GM12873 (cell line): Measurements from ENCODE around the gene TFDP2.

Source experiments
- TF ChIP-seq, protein P1 (sequence below): IDR thresholded peaks from 2 replicates; pipeline ENCODE4 v1.5.1; 2012; ENCODE audit warnings: low read depth, mild to moderate bottlenecking, moderate library complexity, low read length, control low read depth; ENCODE audit not compliant: insufficient read depth; ENCODE audit errors: missing control alignments

TFDP2 gene

DNA sequence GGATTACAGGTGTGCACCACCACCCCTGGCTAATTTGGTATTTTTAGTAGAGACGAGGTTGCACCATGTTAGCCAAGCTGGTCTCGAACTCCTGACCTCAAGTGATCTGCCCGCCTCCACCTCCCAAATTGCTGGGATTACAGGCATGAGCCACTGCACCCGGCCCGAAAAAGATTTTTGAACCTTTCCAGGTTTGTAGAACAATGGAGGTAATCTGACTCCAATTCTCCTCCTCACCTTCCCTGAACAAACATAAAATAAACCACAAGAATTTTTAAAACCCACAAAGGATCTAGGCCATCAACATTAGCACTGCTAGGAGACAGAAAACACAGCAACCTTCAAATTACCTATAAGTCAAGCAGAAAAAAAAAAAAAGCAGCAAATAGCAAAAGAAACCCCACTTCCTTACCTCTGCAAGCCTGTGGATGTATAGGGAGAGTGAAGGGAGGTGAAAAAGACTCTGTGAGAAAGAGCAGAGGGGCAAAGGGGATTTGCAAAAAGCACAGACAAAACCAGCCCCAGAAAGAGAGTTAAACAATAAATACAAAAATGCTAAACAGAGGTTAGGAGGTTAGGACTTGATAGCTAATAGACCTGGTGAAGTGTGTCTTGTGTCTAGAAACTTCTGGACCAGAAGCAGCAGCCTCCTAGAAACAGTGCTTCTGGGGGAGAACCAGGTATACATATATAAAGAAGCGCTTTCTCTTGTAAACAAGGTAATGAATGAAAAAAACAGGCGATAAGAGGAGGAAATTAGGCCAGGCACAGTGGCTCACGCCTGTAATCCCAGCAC lies 32.1 kb downstream of the TFDP2 start:
- TF ChIP-seq, protein P1, sequence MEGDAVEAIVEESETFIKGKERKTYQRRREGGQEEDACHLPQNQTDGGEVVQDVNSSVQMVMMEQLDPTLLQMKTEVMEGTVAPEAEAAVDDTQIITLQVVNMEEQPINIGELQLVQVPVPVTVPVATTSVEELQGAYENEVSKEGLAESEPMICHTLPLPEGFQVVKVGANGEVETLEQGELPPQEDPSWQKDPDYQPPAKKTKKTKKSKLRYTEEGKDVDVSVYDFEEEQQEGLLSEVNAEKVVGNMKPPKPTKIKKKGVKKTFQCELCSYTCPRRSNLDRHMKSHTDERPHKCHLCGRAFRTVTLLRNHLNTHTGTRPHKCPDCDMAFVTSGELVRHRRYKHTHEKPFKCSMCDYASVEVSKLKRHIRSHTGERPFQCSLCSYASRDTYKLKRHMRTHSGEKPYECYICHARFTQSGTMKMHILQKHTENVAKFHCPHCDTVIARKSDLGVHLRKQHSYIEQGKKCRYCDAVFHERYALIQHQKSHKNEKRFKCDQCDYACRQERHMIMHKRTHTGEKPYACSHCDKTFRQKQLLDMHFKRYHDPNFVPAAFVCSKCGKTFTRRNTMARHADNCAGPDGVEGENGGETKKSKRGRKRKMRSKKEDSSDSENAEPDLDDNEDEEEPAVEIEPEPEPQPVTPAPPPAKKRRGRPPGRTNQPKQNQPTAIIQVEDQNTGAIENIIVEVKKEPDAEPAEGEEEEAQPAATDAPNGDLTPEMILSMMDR, result no peak

DNA sequence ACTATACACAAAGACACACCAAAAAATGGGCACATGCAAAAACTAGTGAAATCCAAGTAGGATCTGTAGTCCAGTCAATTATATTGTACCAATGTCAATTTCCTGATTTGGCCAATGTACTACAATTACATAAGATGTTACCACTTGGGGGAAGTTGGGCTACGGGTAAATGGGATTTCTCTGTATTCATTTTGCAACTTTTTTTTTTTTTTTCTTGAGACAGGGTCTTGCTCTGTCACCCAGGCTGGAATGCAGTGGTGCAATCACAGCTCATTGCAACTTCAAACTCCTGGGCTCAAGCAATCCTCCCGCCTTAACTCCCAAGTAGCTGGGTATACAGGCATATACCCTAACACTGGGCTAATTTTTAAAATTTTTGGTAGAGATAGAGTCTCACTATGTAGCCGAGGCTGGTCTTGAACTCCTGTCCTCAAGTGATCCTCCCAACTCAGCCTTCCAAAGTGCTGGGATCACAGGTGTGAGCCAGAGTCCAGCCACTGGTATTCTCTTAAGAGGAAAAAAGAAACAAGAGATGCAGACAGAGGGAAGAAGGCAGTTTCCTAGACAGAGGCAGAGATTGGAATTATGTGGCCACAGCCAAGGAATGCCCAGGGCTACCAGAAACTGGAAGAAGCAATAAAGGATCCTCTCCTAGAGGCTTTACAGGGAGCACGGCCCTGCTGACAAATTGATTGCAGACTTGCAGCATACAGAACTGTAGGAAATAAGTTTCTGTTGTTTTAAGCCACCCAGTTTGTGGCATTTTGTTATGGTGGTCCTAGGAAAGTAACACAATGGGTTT lies 33.3 kb downstream of the TFDP2 start:
- TF ChIP-seq, protein P1, result no peak

DNA sequence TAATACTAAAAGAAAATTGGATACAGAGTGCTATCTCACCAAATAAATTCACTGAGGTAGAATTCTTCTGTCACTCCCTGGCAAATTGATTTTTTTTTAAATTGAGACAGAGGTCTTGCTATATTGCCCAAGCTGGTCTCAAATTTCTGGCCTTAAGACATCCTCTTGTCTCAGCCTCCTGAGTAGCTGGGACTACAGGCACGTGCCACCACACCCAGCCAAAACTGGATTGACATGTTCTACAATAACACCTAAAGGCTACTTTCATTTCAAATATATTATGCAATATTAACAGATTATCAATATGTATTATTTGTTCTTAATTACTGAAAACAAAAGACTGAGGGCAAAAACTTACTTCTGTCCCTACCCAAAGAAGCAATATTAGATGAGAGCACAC lies 36.7 kb downstream of the TFDP2 start:
- TF ChIP-seq, protein P1, result no peak

DNA sequence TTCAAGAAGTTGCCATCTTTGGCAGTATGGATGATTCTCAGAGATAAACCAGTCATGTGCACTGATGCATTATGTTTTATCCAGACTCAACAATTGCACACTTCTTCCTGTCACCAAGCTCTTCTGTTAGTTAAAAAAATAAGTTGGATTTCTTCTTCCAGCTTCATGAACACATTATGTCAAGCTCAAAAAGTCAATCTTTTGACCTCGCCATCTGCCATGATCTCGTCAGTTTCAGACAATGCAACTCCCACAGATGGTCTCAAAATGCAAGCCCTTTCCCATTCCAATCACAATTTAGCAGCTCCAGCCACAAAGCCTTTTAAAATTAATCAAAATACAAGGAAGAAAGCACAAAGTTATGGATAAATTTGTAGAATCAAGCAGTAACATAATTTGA lies 42.8 kb downstream of the TFDP2 start:
- TF ChIP-seq, protein P1, result no peak

DNA sequence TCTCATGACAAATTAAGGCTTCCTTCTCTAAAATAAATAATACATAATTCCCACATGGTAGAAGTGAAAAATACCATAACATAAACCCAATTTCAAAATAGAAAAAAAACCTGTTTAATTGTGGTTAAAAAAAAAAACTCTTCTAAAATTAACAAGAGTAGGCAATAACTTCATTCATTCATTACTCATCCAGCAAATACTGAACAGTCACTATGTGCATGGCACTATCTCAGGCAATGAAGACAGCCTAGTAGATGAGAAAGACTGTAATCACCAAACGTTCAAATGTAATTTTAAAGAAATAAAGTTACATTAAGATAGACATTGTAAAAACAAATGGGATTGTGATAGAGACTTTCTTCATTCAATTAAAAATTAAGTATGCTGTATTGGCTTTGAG lies 43.4 kb downstream of the TFDP2 start:
- TF ChIP-seq, protein P1, result no peak

DNA sequence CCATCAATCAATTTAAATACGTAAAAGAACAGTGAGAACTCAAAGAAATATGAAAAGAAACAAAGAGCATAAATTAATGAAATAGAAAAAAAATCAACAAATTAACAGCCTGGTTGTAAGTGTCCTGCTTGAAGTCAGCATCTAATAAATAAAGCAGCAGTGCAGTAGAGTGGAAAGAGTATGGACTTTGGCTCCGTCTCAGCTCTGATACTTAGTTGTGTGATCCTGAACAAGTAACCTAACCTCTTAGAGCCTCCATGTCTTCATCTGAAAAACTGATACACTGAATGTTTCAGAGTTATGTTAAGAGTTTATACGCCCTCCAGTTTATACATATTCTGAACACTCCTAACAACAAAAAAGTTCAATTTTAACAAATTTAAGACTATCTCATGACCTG lies 44.6 kb downstream of the TFDP2 start:
- TF ChIP-seq, protein P1, result no peak

DNA sequence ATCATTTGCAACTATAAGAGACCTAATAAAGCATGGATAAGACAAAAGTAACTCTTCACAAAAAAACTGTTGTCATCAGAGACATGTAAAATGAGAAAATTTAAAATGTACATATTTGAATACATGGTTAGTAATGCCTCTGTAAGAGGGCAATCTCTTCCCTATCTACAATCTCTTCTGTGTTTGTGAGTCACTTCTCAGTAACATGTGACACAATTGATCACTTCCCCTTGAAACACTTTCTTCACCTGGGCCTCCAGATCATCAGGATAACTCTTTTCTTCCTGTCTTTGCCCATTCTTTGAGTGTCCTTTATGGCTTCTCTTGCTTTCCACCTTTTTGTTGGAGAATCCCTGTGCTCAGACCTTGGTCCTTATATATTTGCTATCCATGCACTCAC lies 50.4 kb downstream of the TFDP2 start:
- TF ChIP-seq, protein P1, result no peak
